HCT116 (cell line): ENCODE results near the gene SLC25A25. TPM values are rescaled to one million over a fixed set of nuclear protein-coding genes. Genes with fewer than 3 reads are reported as not detected.

Experiments used
- ATAC-seq: fragments of 200-7000 bp; cut with Tn5 transposase; 2 replicates; pipeline ENCODE4 v1.9.1; 2020; ENCODE audit warnings: mild to moderate bottlenecking, moderate library complexity
- BruUV-seq: library from RNA; stranded (reverse); fragments of 400-500 nt; replicated peaks from 2 replicates; lab custom pipeline; 2021; lab: Mats Ljungman, UMichigan
- CTCF ChIA-PET: fragments of 300-600 bp; sonication (Branson Sonifier 250); formaldehyde crosslinking; loops from one replicate; lab custom pipeline; 2021; ENCODE audit warnings: antibody characterized with exemption; lab: Charles Lee
- POLR2A ChIA-PET: fragments of 300-600, 350-600 bp; sonication (Branson Sonifier 250); formaldehyde crosslinking; loops from one replicate; lab custom pipeline; 2021; ENCODE audit warnings: antibody characterized with exemption; lab: Charles Lee
- RAD21 ChIA-PET, 2 experiments: fragments of 300-600 bp; sonication (Branson Sonifier 250); formaldehyde crosslinking; loops; one replicate each; lab custom pipeline; 2023; ENCODE audit warnings: low total read pairs in 2 of 2; ENCODE audit not compliant: uncharacterized antibody in 2 of 2, unreplicated experiment in 2 of 2, low non-redundant PET in 1 of 2; lab: Charles Lee
- DNase-seq: peaks from one replicate; pipeline ENCODE4 v3.0.0-alpha.2; 2010; ENCODE audit warnings: low read depth, low spot score
- H2AFZ ChIP-seq: fragments of 200-600 bp; shearing (Covaris generic), sonication (generic); 2 replicates; pipeline ENCODE4 v1.6.1; 2017; ENCODE audit warnings: low read depth, mixed run types, mixed read lengths, antibody characterized with exemption, low read length; ENCODE audit not compliant: poor library complexity, severe bottlenecking
- H3K27ac ChIP-seq: 2 replicates; pipeline ENCODE4 v1.5.1; 2012; ENCODE audit warnings: low read depth, low read length
- H3K27me3 ChIP-seq: fragments of 200-600 bp; sonication (generic); 2 replicates; pipeline ENCODE4 v1.6.1; 2016; ENCODE audit warnings: mixed run types, low read length, mixed read lengths; ENCODE audit not compliant: insufficient read depth
- H3K36me3 ChIP-seq, 2 experiments: fragments of 200-500 bp in 1 of 2; fragments of 200-600 bp in 1 of 2; sonication (Bioruptor generic) in 1 of 2; sonication (generic) in 1 of 2; 2 replicates each; pipeline versions ENCODE4 v1.5.1 to v1.6.1; 2014 to 2016; ENCODE audit warnings: low read length in 2 of 2, inconsistent platforms in 1 of 2, mixed read lengths in 1 of 2, mixed run types in 1 of 2; ENCODE audit not compliant: insufficient read depth in 2 of 2, control insufficient read depth in 1 of 2
- H3K4me1 ChIP-seq, 2 experiments: fragments of 200-600 bp in 1 of 2; sonication (generic) in 1 of 2; 2 replicates each; pipeline versions ENCODE4 v1.5.1 to v1.6.1; 2012 to 2017; ENCODE audit warnings: low read length in 2 of 2, inconsistent platforms in 1 of 2, mild to moderate bottlenecking in 1 of 2, mixed read lengths in 1 of 2, mixed run types in 1 of 2, moderate library complexity in 1 of 2; ENCODE audit not compliant: insufficient read depth in 2 of 2, control insufficient read depth in 1 of 2
- H3K4me2 ChIP-seq: fragments of 200-600 bp; sonication (generic); 2 replicates; pipeline ENCODE4 v1.6.1; 2017; ENCODE audit warnings: mixed run types, low read length, mixed read lengths
- H3K4me3 ChIP-seq, 2 experiments: fragments of 200-600 bp in 1 of 2; sonication (generic) in 1 of 2; replicated peaks in 1 of 2; 2 replicates each; pipeline ENCODE4 v1.5.1; 2011 to 2016; ENCODE audit warnings: low read length in 2 of 2, control low read depth in 1 of 2, low read depth in 1 of 2, mild to moderate bottlenecking in 1 of 2, mixed read lengths in 1 of 2, mixed run types in 1 of 2
- H3K79me2 ChIP-seq: fragments of 200-600 bp; sonication (generic); 2 replicates; pipeline ENCODE4 v1.6.1; 2017; ENCODE audit warnings: mild to moderate bottlenecking, mixed run types, low read length, moderate library complexity, mixed read lengths; ENCODE audit not compliant: insufficient read depth
- H3K9ac ChIP-seq: fragments of 200-600 bp; sonication (generic); 2 replicates; pipeline ENCODE4 v1.6.1; 2016; ENCODE audit warnings: low read length, mixed read lengths
- H3K9me2 ChIP-seq: fragments of 200-600 bp; sonication (generic), shearing (Covaris generic); 2 replicates; pipeline ENCODE4 v1.6.1; 2017; ENCODE audit warnings: mixed run types, mild to moderate bottlenecking, moderate library complexity; ENCODE audit not compliant: insufficient read depth
- H3K9me3 ChIP-seq, 2 experiments: fragments of 200-500 bp in 1 of 2; fragments of 200-600 bp in 1 of 2; sonication (Bioruptor generic) in 1 of 2; sonication (generic) in 1 of 2; 2 replicates each; pipeline ENCODE4 v1.6.1; 2014 to 2017; ENCODE audit warnings: low read length in 2 of 2, mixed read lengths in 2 of 2, inconsistent platforms in 1 of 2, low read depth in 1 of 2, mild to moderate bottlenecking in 1 of 2, mixed run types in 1 of 2, moderate library complexity in 1 of 2; ENCODE audit not compliant: control insufficient read depth in 1 of 2, insufficient read depth in 1 of 2
- H4K20me1 ChIP-seq: fragments of 200-600 bp; sonication (generic), shearing (Covaris generic); 2 replicates; pipeline ENCODE4 v1.6.1; 2017; ENCODE audit warnings: mixed run types, mild to moderate bottlenecking, moderate library complexity; ENCODE audit not compliant: insufficient read depth
- CEBPB ChIP-seq: IDR thresholded peaks from 2 replicates; pipeline ENCODE4 v1.6.1; 2012; ENCODE audit warnings: low read depth
- CTCF ChIP-seq, 3 experiments: fragments of 200-600 bp in 1 of 3; sonication (generic) in 1 of 3; IDR thresholded peaks in 2 of 3; conservative IDR thresholded peaks in 1 of 3; 2 replicates each; pipeline ENCODE4 v1.5.1; 2012 to 2017; ENCODE audit warnings: low read depth in 2 of 3, low read length in 2 of 3, antibody characterized with exemption in 1 of 3, borderline replicate concordance in 1 of 3, control low read depth in 1 of 3, mild to moderate bottlenecking in 1 of 3, mixed read lengths in 1 of 3, mixed run types in 1 of 3, moderate library complexity in 1 of 3; ENCODE audit not compliant: insufficient read depth in 1 of 3
- EGR1 ChIP-seq: IDR thresholded peaks from 2 replicates; pipeline ENCODE4 v1.6.1; 2012; ENCODE audit warnings: low read depth
- JUND ChIP-seq: IDR thresholded peaks from 2 replicates; pipeline ENCODE4 v1.6.1; 2012
- MAX ChIP-seq: IDR thresholded peaks from 2 replicates; pipeline ENCODE4 v1.6.1; 2012
- POLR2A ChIP-seq: IDR thresholded peaks from 2 replicates; pipeline ENCODE4 v1.7.0; 2011; ENCODE audit warnings: borderline replicate concordance; ENCODE audit not compliant: insufficient read depth, insufficient read length; ENCODE audit errors: extremely low read depth
- REST ChIP-seq: IDR thresholded peaks from 2 replicates; pipeline ENCODE4 v1.6.1; 2012; ENCODE audit warnings: low read depth
- SRF ChIP-seq: IDR thresholded peaks from 2 replicates; pipeline ENCODE4 v1.6.1; 2012; ENCODE audit warnings: low read depth
- TCF7L2 ChIP-seq: IDR thresholded peaks from 2 replicates; pipeline ENCODE4 v1.7.0; 2011; ENCODE audit warnings: borderline replicate concordance, inconsistent platforms; ENCODE audit not compliant: insufficient read depth, insufficient read length; ENCODE audit errors: extremely low read depth
- YY1 ChIP-seq: IDR thresholded peaks from 2 replicates; pipeline ENCODE4 v1.6.1; 2011; ENCODE audit warnings: low read length, low read depth, moderate library complexity, mild to moderate bottlenecking; ENCODE audit not compliant: insufficient replicate concordance; ENCODE audit errors: extremely low read depth
- ZBTB33 ChIP-seq: IDR thresholded peaks from 2 replicates; pipeline ENCODE4 v1.6.1; 2011; ENCODE audit warnings: mild to moderate bottlenecking, low read length, moderate library complexity; ENCODE audit not compliant: insufficient replicate concordance; ENCODE audit errors: extremely low read depth
- intact Hi-C: fragments of 100-400 bp; cut with micrococcal nuclease; formaldehyde crosslinking; loops from 2 replicates; pipeline ENCODE4 v1.10.0; 2022
- total RNA-seq: library from RNA; stranded (reverse); gene quantifications from one replicate; pipeline ENCODE4 v1.2.1, GENCODE V29; 2021; ENCODE audit not compliant: unreplicated experiment

SLC25A25 gene
- total RNA-seq, 1 experiment from 2014 or later, result 15.3 TPM

- CTCF ChIA-PET, result interaction anchor here (0.6 to 1.5 kb wide), 3 partner anchors 11 to 45 kb away, joined by 3 to 8 read pairs (median 3); no protein-coding TSS in a partner anchor
- no peaks in the 10 kb centered on the region for H3K9me3 ChIP-seq
- peaks cover 85% of the 10 kb centered on the region for H3K79me2 ChIP-seq
- H2AFZ ChIP-seq, result no peak overlapping the region
- POLR2A ChIA-PET, result interaction anchor here (1.1 to 1.3 kb wide), 2 partner anchors 21 to 43 kb away, joined by 3 to 5 read pairs; no protein-coding TSS in a partner anchor
- H3K36me3 ChIP-seq, result no peaks in the 10 kb centered on the region; a peak in 1 of 4 replicates
- peak overlapping the region; percentile 56 for H3K27ac ChIP-seq
- intact Hi-C loops, result no loop called here
- no peak overlapping the region for H3K4me3 ChIP-seq
- H3K9me2 ChIP-seq, result no peaks in the 10 kb centered on the region
- TSS peak; percentile 2 for BruUV-seq
- H3K4me1 ChIP-seq, result peaks cover 42 to 43% of the 10 kb centered on the region in 2 experiments
- H3K4me2 ChIP-seq, result peak overlapping the region; percentile 48
- TF ChIP-seq TCF7L2, result no peak
- no peak for TF ChIP-seq CTCF (IDR thresholded peaks at IDR 0.05 in 2 of 3, conservative IDR thresholded peaks at IDR 0.05 in 1 of 3; ENCODE audit: borderline replicate concordance in 1 of 3, insufficient read depth in 1 of 3, low read depth in 2 of 3, low read length in 2 of 3)
- no peak for TF ChIP-seq EGR1
- TF ChIP-seq SRF, result no peak
- no peak for TF ChIP-seq CEBPB
- no peak for TF ChIP-seq MAX
- no peak for TF ChIP-seq REST
- TF ChIP-seq POLR2A, result no peak
- no peak for TF ChIP-seq JUND
- TF ChIP-seq ZBTB33, result no peak
- TF ChIP-seq YY1, result no peak
- RAD21 ChIA-PET, result no interaction called here
- no peaks in the 10 kb centered on the region for H4K20me1 ChIP-seq
- H3K27me3 ChIP-seq, result no peaks in the 10 kb centered on the region
- no peak overlapping the region for H3K9ac ChIP-seq
- DNase-seq (no peak), ATAC-seq (no peak)
These were observed 4.4 kb downstream of the SLC25A25 start for GRCh38 chr9:128072144-128073021.
